Caco-2 (cell line): Measurements from ENCODE around the gene KRTAP3-1. TPM values are rescaled to one million over a fixed set of nuclear protein-coding genes. Genes with fewer than 3 reads are reported as not detected.

ENCODE experiments used
- BruUV-seq: library from RNA; stranded (reverse); fragments of 400-500 nt; replicated peaks from 2 replicates; lab custom pipeline; 2021; lab: Mats Ljungman, UMichigan
- CTCF ChIA-PET: fragments of 300-600 bp; sonication (Branson Sonifier 250); formaldehyde crosslinking; loops from one replicate; lab custom pipeline; 2022; ENCODE audit warnings: antibody characterized with exemption; lab: Charles Lee
- POLR2A ChIA-PET: fragments of 300-600 bp; sonication (Branson Sonifier 250); formaldehyde crosslinking; loops from one replicate; lab custom pipeline; 2022; ENCODE audit warnings: antibody characterized with exemption; lab: Charles Lee
- DNase-seq, 2 experiments: peaks; one replicate each; pipeline versions ENCODE4 v3.0.0 to v3.0.0-alpha.2; 2020 to 2022
- H3K27me3 ChIP-seq: replicated peaks from 2 replicates; pipeline ENCODE4 v1.6.0; 2011; ENCODE audit warnings: low read length; ENCODE audit not compliant: control insufficient read depth, insufficient read depth
- H3K36me3 ChIP-seq: 2 replicates; pipeline ENCODE4 v1.5.1; 2011; ENCODE audit warnings: low read length; ENCODE audit not compliant: control insufficient read depth, insufficient read depth
- H3K4me1 ChIP-seq: fragments of 250-450 bp; sonication (Bioruptor Pico); 2 replicates; pipeline ENCODE4 v1.5.1; 2020; ENCODE audit warnings: mild to moderate bottlenecking
- H3K4me3 ChIP-seq: 2 replicates; pipeline ENCODE4 v1.5.1; 2011; ENCODE audit warnings: low read depth, mild to moderate bottlenecking, control low read depth, low read length
- H3K9me3 ChIP-seq: fragments of 250-450 bp; sonication (Bioruptor Pico); 2 replicates; pipeline ENCODE4 v1.5.1; 2020; ENCODE audit warnings: mild to moderate bottlenecking, moderate library complexity
- H3K27ac Mint-ChIP-seq: one replicate; pipeline ENCODE4 v1.8.0; 2022; ENCODE audit warnings: mixed read lengths; ENCODE audit not compliant: unreplicated experiment
- H3K27me3 Mint-ChIP-seq: one replicate; pipeline ENCODE4 v1.8.0; 2022; ENCODE audit warnings: mixed read lengths; ENCODE audit not compliant: insufficient read depth, unreplicated experiment
- H3K36me3 Mint-ChIP-seq: one replicate; pipeline ENCODE4 v1.8.0; 2022; ENCODE audit warnings: mild to moderate bottlenecking, mixed read lengths; ENCODE audit not compliant: insufficient read depth, unreplicated experiment
- H3K4me1 Mint-ChIP-seq: one replicate; pipeline ENCODE4 v1.8.0; 2022; ENCODE audit warnings: low read depth, mixed read lengths; ENCODE audit not compliant: unreplicated experiment
- H3K4me3 Mint-ChIP-seq: one replicate; pipeline ENCODE4 v1.8.0; 2022; ENCODE audit warnings: mild to moderate bottlenecking, moderate library complexity, mixed read lengths; ENCODE audit not compliant: unreplicated experiment
- H3K9me3 Mint-ChIP-seq: one replicate; pipeline ENCODE4 v1.8.0; 2022; ENCODE audit warnings: mixed read lengths; ENCODE audit not compliant: unreplicated experiment
- CTCF ChIP-seq, 2 experiments: fragments of 200-600 bp in 1 of 2; IDR thresholded peaks; 1 replicate in 1 of 2; 2 replicates in 1 of 2; pipeline versions ENCODE4 v1.5.1 to v1.8.0; 2011 to 2022; ENCODE audit warnings: antibody characterized with exemption in 1 of 2, control low read depth in 1 of 2, inconsistent platforms in 1 of 2, low read depth in 1 of 2, low read length in 1 of 2, mild to moderate bottlenecking in 1 of 2, moderate library complexity in 1 of 2; ENCODE audit not compliant: insufficient read depth in 1 of 2, severe bottlenecking in 1 of 2, unreplicated experiment in 1 of 2
- intact Hi-C: fragments of 100-400 bp; cut with micrococcal nuclease; formaldehyde crosslinking; loops from one replicate; pipeline ENCODE4 v1.10.0; 2022; ENCODE audit not compliant: unreplicated experiment
- total RNA-seq: library from RNA; stranded (reverse); gene quantifications from 2 replicates; pipeline ENCODE4 v1.2.3, GENCODE V29; 2022

KRTAP3-1 gene
- total RNA-seq, 1 experiment from 2014 or later = 7.4 TPM

- Histone ChIP-seq H3K36me3 (no peaks in the 10 kb centered on the region), H3K27me3 (no peaks in the 10 kb centered on the region), H3K4me3 (no peak overlapping the region), H3K9me3 (peaks cover 12% of the 10 kb centered on the region; the same call in 1 of the 2 replicates), H3K4me1 (peaks cover 50% of the 10 kb centered on the region)
- peak overlapping the region; percentile 94 for H3K27ac Mint-ChIP-seq
- no peak for TF ChIP-seq CTCF (IDR thresholded peaks at IDR 0.05; ENCODE audit: insufficient read depth in 1 of 2, low read depth in 1 of 2, low read length in 1 of 2, severe bottlenecking in 1 of 2, unreplicated experiment in 1 of 2)
- H3K9me3 Mint-ChIP-seq = peaks cover 27% of the 10 kb centered on the region
- peak; percentile 83 to 86 for DNase-seq
- ChIA-PET CTCF (no interaction called here), POLR2A (interaction anchor here (1.7 kb wide), 1 partner anchor 50 kb away, joined by 10 read pairs; no protein-coding TSS in a partner anchor)
- H3K4me1 Mint-ChIP-seq = peaks cover 52% of the 10 kb centered on the region
- no TSS peak for BruUV-seq
- intact Hi-C loops = loop anchor here (1.0 kb wide), 6 partner anchors 39 to 173 kb away; no protein-coding TSS in a partner anchor
- no peaks in the 10 kb centered on the region for H3K27me3 Mint-ChIP-seq
- H3K36me3 Mint-ChIP-seq = peaks cover 20% of the 10 kb centered on the region
- H3K4me3 Mint-ChIP-seq = peak overlapping the region; percentile 42
These were observed 403 bp upstream of the KRTAP3-1 start for GRCh38 chr17:41009301-41009760.

GRCh38 chr17:41004397-41004796 is 4.5 kb downstream of the KRTAP3-1 start:
- Mint-ChIP-seq H3K4me1 (peaks cover 48% of the 10 kb centered on the region), H3K27ac (peak overlapping the region; percentile 11), H3K36me3 (peaks cover 19% of the 10 kb centered on the region), H3K9me3 (no peaks in the 10 kb centered on the region), H3K27me3 (no peaks in the 10 kb centered on the region), H3K4me3 (no peak overlapping the region)
- Histone ChIP-seq H3K9me3 (peaks cover 9% of the 10 kb centered on the region; the same call in 1 of the 2 replicates), H3K4me1 (peaks cover 38% of the 10 kb centered on the region), H3K4me3 (no peak overlapping the region), H3K27me3 (no peaks in the 10 kb centered on the region), H3K36me3 (no peaks in the 10 kb centered on the region)
- CTCF ChIA-PET = no interaction called here
- DNase-seq = no peak
- BruUV-seq = no TSS peak
- intact Hi-C loops = no loop called here
- POLR2A ChIA-PET = no interaction called here
- no peak for TF ChIP-seq CTCF (IDR thresholded peaks at IDR 0.05; ENCODE audit: insufficient read depth in 1 of 2, low read depth in 1 of 2, low read length in 1 of 2, severe bottlenecking in 1 of 2, unreplicated experiment in 1 of 2)

GRCh38 chr17:41003926-41004325 is 5.0 kb downstream of the KRTAP3-1 start:
- peak overlapping the region; percentile 11 for H3K27ac Mint-ChIP-seq
- H3K4me1 Mint-ChIP-seq = peaks cover 43% of the 10 kb centered on the region
- no TSS peak for BruUV-seq
- Histone ChIP-seq H3K4me1 (peaks cover 35% of the 10 kb centered on the region), H3K4me3 (no peak overlapping the region), H3K36me3 (no peaks in the 10 kb centered on the region), H3K27me3 (no peaks in the 10 kb centered on the region), H3K9me3 (peaks cover 9% of the 10 kb centered on the region; the same call in 1 of the 2 replicates)
- CTCF ChIA-PET = no interaction called here
- intact Hi-C loops = no loop called here
- TF ChIP-seq CTCF (IDR thresholded peaks at IDR 0.05; ENCODE audit: insufficient read depth in 1 of 2, low read depth in 1 of 2, low read length in 1 of 2, severe bottlenecking in 1 of 2, unreplicated experiment in 1 of 2) = no peak
- H3K9me3 Mint-ChIP-seq = no peaks in the 10 kb centered on the region
- H3K36me3 Mint-ChIP-seq = peaks cover 14% of the 10 kb centered on the region
- no peaks in the 10 kb centered on the region for H3K27me3 Mint-ChIP-seq
- no peak for DNase-seq
- POLR2A ChIA-PET = no interaction called here
- no peak overlapping the region for H3K4me3 Mint-ChIP-seq
